Measurements from ENCODE around the gene B4GALT6. TPM values are rescaled to one million over a fixed set of nuclear protein-coding genes. Genes with fewer than 3 reads are reported as not detected.

Gene B4GALT6
- total and polyA plus RNA-seq, 9 of the 15 experiments (the other 6 are each of a cell fraction or from before 2014, with no cell fraction given), result 0.03 to 0.27 (median 0.08) TPM

DNA sequence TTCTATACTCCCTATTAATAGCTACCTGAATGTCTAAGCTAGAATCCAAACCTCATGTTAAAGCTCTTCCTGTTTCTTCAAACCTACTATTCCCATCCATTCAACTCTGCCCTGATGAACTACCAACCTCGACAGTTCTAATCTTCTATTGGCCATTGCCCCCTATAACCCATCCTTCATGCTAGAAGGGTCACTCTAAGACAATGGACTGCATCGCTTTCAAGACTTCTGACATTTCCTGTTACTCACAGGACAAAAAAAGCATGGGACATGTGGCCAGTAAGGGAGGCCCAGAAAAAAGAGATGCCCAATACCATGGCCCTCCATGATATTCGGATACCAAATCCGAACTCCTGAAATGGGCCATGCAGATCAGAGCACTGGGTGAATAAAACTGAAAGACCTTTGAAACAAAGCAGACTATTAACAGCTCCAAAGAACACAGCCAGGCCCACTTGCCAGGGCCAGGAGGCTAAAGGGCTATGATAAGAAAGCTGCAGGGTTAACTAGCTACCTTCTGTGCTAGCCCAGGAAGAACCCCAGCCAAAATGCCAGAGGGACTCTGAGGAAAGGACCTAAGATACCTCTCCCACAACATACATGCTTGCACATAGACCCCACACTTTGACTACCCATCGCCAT lies 4.5 kb downstream of the B4GALT6 start:
- ChIA-PET POLR2A (interaction anchor here (0.5 to 1.9 kb wide), 4 partner anchors 9 to 412 kb away, joined by 3 to 7 read pairs (median 4); no protein-coding TSS in a partner anchor), CTCF (ENCODE audit: low intra/inter-chr PET ratio) (no interaction called here)
- no peak for DNase-seq (ENCODE audit: extremely low read depth in 1 of 4, low spot score in 3 of 4)
- H3K4me1 ChIP-seq (replicated peaks in 1 of 2; ENCODE audit: control insufficient read depth in 2 of 2, insufficient read depth in 2 of 2, low read length in 2 of 2), result peaks cover 0 to 6% of the 10 kb centered on the region in 2 experiments; a peak in 1 of 5 replicates
- H3K4me3 ChIP-seq, result no peak overlapping the region
- H3K9me3 ChIP-seq (replicated peaks; ENCODE audit: control insufficient read depth, insufficient read depth, low read depth, low read length), result no peaks in the 10 kb centered on the region
- WGBS (ENCODE audit: insufficient coverage, low coverage, missing lambda C conversion rate), result 3% methylated on average over 5 of the region's 5 CpGs
- no peaks in the 10 kb centered on the region for H3K9me1 ChIP-seq (ENCODE audit: control insufficient read depth, insufficient read depth, low read length)
- no peak overlapping the region for H3K4me2 ChIP-seq (ENCODE audit: insufficient read depth, low read length)
- no peak overlapping the region for H3K9ac ChIP-seq (ENCODE audit: insufficient read depth in 1 of 2, low read depth in 2 of 2, low read length in 2 of 2)
- intact Hi-C loops (cut with micrococcal nuclease), result no loop called here
- ATAC-seq, result no peak
- no peak for FAIRE-seq
- no peaks in the 10 kb centered on the region for H4K20me1 ChIP-seq (replicated peaks; ENCODE audit: control insufficient read depth, insufficient read depth, low read length)
- H3K27me3 ChIP-seq (ENCODE audit: control insufficient read depth in 2 of 2, insufficient read depth in 2 of 2, low read length in 2 of 2), result peaks cover 5 to 14% of the 10 kb centered on the region in 2 experiments; a peak in 2 of 5 replicates
- no peaks in the 10 kb centered on the region for H3K79me2 ChIP-seq (ENCODE audit: control insufficient read depth, insufficient read depth, low read length)
- no peak overlapping the region for H3K27ac ChIP-seq (ENCODE audit: extremely low read depth, low read depth, low read length)
- BruUV-seq (replicated peaks), result no TSS peak
- H2AFZ ChIP-seq (ENCODE audit: low read depth, low read length), result no peak overlapping the region
- no peaks in the 10 kb centered on the region for H3K36me3 ChIP-seq (ENCODE audit: control insufficient read depth, insufficient read depth, low read length)
- in situ Hi-C loops (cut with MboI), result no loop called here
- TF ChIP-seq NR0B1 (IDR thresholded peaks at IDR 0.05; ENCODE audit: partially characterized antibody) (no peak), MBD1 (CRISPR knock-in tag; IDR thresholded peaks at IDR 0.05) (no peak), ZNF589 (CRISPR knock-in tag; IDR thresholded peaks at IDR 0.05; ENCODE audit: low read depth) (no peak), ZKSCAN1 (IDR thresholded peaks at IDR 0.05; ENCODE audit: low read depth, low read length) (no peak), HNRNPL (IDR thresholded peaks at IDR 0.05; ENCODE audit: low read depth, low read length) (no peak), ZNF408 (CRISPR knock-in tag; IDR thresholded peaks at IDR 0.05; ENCODE audit: low read depth) (no peak), TBP (optimal IDR thresholded peaks at IDR 0.05; ENCODE audit: low read depth, low read length) (no peak), RBBP5 (IDR thresholded peaks at IDR 0.05; ENCODE audit: borderline replicate concordance, insufficient read depth, low read length, poor library complexity, severe bottlenecking) (no peak), ZBTB49 (CRISPR knock-in tag; IDR thresholded peaks at IDR 0.05; ENCODE audit: borderline replicate concordance) (no peak), TCF7L2 (IDR thresholded peaks at IDR 0.05; ENCODE audit: low read depth, low read length) (no peak), POLR2AphosphoS2 (IDR thresholded peaks at IDR 0.05; ENCODE audit: low read length) (no peak), RFX1 (IDR thresholded peaks at IDR 0.05) (no peak), NCOA1 (IDR thresholded peaks at IDR 0.05; ENCODE audit: low read depth) (no peak), ZBTB1 (CRISPR knock-in tag; IDR thresholded peaks at IDR 0.05; ENCODE audit: borderline replicate concordance, low read depth) (no peak), NONO (IDR thresholded peaks at IDR 0.05; ENCODE audit: low read depth in 2 of 2, low read length in 1 of 2) (no peak), MLX (CRISPR knock-in tag; conservative IDR thresholded peaks at IDR 0.05) (no peak)
